Upper lobe of left lung (tissue), 4 donors: ENCODE results near the gene MED28.

Source experiments
- EP300 ChIP-seq, 4 donors: sonication (generic); formaldehyde crosslinking; IDR thresholded peaks; one replicate each; pipeline ENCODE4 v1.5.1; 2017; ENCODE audit warnings: antibody characterized with exemption in 4 of 4, control low read depth in 2 of 4
- POLR2A ChIP-seq, 4 donors: fragments of 450-650 bp; IDR thresholded peaks; one replicate each; pipeline ENCODE4 v1.5.1; 2016 to 2017; ENCODE audit warnings: antibody characterized with exemption in 4 of 4, mild to moderate bottlenecking in 2 of 4
- POLR2AphosphoS5 ChIP-seq, 2 donors: sonication (generic); formaldehyde crosslinking; IDR thresholded peaks; one replicate each; pipeline ENCODE4 v1.5.1; 2017; ENCODE audit warnings: antibody characterized with exemption in 2 of 2
- TF ChIP-seq, protein P1 (sequence below), 6 experiments: fragments of 450-650 bp in 4 of 6; fragments of 200-600 bp in 2 of 6; sonication (generic) in 2 of 6; IDR thresholded peaks; one replicate each; pipeline ENCODE4 v1.5.1; 2016 to 2019; ENCODE audit warnings: antibody characterized with exemption in 6 of 6

DNA sequence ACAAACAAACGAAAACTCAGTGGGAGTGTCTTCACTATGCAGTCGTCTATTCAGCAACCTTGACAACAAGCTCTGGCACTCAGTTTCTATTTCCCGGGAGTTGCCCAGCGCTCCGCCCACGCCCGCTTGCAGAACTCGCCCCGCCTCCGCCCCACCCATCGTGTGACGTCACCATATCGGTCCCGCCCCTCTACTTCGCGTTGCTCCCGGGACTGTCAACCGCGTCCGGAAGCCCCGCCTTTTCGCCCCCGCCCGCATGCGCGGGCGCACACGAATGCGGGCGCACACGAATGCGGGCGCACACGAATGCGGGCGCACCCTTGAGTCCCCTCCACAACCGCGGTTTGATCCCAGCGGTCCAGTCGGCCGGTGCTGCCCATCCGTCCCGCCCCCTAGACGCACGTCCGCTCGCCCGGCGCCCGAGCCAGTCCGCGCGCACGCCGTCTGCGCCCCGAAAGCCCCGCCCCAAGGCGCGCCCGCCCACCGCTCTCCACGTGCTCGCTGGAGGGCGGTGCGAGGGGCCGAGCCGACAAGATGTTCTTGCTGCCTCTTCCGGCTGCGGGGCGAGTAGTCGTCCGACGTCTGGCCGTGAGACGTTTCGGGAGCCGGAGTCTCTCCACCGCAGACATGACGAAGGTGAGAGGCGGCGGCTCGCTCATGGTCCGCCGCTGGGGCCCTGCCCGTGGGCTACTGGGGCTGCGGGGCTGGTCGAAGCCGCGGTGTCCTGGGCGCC is 37.3 kb upstream of the MED28 start, which contains the start of gene LAP3:
- TF ChIP-seq, protein P1, sequence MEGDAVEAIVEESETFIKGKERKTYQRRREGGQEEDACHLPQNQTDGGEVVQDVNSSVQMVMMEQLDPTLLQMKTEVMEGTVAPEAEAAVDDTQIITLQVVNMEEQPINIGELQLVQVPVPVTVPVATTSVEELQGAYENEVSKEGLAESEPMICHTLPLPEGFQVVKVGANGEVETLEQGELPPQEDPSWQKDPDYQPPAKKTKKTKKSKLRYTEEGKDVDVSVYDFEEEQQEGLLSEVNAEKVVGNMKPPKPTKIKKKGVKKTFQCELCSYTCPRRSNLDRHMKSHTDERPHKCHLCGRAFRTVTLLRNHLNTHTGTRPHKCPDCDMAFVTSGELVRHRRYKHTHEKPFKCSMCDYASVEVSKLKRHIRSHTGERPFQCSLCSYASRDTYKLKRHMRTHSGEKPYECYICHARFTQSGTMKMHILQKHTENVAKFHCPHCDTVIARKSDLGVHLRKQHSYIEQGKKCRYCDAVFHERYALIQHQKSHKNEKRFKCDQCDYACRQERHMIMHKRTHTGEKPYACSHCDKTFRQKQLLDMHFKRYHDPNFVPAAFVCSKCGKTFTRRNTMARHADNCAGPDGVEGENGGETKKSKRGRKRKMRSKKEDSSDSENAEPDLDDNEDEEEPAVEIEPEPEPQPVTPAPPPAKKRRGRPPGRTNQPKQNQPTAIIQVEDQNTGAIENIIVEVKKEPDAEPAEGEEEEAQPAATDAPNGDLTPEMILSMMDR (IDR thresholded peaks at IDR 0.05) = peak in 3 of 6 experiments; percentile 17 to 37 (median 26)
- TF ChIP-seq POLR2A (IDR thresholded peaks at IDR 0.05) (peak in 3 of 4 donors; percentile 89 to 98 (median 96)), EP300 (IDR thresholded peaks at IDR 0.05) (peak in 1 of 4 donors; percentile 45), POLR2AphosphoS5 (IDR thresholded peaks at IDR 0.05) (peak; percentile 96 to 99)
